ENCODE measurements around the gene EPN2.
A peak's percentile ranks its signal among the peaks of the same experiment; 100 is the strongest.
"Not testable (repeated sequence)": the region's sequence is repeated elsewhere in the genome, so short reads cannot be mapped to it uniquely, and the experiment has no call there.

The EPN2 gene

DNA sequence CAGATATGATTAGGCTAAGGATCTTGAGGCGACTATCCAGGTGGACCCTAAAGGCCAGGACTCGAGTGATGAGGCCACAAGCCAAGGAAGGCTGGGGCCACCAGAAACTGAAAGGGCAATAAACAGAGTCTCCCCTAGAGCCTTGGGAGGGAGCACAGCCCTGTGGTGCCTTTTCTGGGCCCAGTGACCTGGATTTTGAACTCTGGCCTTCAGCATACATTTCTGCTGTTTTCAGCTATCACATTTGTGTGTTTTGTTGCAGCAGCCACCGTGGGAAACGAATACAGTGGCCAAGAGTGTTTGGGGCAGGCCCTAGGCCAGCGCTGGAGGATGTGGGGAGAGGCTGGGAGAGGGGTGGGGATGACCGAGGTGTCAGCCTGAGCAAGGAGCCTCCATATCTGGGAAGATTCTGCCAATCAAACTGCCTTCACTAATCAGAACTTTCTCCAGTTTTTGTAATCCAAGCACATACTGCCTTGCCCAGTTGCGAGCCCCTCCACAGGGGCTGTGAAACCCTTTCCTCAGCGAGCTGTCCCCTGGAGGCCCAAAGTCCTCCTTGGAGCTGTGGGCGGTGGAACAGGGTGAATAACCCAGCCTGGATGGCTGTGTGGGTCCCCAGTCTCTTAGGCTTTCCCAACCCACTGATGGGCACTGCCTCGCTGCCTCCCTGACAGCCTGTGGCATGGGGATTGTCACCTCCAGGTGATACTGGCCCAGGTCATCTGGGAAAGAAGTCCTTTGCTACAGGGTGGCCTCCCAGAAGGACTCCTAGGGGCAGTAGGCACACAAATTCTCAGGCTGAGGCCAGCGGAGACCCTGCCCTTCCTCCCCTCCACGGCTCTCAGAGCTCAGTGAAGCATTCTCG, 108.6 kb downstream of the EPN2 start:
- no peak for DNase-seq (ENCODE audit: low read depth, low spot score)

DNA sequence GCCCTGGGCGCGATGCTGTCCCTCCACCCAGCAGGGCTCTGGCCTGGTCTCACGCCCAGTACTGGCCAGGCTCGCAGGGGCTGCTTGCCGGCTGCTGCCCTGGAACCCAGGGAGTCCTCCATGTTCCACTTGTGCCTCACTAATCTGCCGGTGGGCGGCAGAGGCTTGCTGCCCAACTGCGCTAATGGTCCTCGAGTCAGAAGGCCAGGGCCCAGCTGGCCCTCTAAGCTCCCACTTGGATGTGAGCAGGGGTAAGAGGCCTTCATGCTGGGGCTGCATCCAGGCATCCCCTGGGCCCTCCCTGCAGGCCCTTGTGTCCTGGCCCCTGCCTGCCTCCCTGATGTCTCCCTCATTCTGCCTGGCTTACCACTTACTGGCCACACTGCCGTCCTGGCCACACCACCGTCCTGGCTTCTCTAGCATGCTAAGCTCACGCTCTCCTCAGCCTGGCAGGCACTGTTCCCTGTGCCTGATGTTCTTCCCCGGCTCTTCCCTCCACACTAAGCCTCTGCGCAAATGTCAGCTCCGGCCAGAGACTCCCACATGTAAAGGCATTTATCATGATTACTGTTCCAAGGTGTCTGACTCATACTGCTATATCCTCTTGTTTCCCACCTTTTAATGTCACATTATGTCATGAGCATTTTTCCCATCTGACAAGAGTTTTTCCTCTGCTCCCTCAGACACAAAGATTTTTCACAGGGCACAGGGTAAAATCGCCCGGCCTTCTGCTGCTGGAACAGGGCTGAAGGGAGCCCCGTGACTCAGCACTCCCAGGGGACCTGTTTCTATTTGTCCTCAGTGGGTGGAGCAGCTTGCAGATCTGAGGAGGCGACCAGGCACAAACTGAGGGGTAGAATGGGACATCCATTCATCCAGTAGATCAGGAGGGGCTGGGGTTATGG, 109.4 kb downstream of the EPN2 start:
- DNase-seq (ENCODE audit: low read depth, low spot score) = no peak

DNA sequence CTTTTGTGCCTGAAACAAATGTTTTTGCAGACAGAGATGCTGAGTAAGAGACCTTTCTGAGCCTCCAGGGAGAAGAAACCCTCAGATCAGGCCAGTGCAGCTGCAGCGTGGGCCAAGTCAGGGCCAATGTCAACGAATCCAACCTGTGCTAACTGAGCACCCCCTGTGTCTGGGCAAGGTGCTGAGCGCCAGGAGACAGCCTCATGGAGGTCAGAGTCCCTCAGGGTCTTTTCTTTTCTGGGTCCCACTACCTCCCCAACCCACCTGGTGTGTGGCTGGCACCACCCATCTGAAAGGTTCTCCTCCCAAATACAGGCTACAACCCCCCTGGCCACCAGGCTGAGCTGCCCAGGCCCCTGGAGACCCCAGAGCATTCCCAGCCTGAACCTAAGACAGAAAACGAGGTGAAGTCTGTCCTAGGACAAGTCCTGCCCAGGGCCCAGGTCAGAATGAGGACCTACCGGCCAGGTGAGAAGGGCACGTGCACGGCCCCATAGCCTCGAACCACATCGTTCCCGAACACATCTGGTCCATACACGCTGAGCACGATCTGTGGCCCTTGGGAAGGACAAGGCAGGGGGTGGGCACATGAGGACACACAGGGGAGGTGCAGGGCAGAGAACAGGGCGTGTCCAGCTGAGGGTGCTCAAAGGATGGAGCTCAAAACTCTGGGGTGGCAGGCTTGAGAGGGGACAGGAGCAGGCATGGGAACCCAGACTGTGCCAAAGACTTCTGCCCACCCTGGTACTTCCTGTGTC, 110.3 kb downstream of the EPN2 start:
- DNase-seq (ENCODE audit: low read depth, low spot score) = no peak

DNA sequence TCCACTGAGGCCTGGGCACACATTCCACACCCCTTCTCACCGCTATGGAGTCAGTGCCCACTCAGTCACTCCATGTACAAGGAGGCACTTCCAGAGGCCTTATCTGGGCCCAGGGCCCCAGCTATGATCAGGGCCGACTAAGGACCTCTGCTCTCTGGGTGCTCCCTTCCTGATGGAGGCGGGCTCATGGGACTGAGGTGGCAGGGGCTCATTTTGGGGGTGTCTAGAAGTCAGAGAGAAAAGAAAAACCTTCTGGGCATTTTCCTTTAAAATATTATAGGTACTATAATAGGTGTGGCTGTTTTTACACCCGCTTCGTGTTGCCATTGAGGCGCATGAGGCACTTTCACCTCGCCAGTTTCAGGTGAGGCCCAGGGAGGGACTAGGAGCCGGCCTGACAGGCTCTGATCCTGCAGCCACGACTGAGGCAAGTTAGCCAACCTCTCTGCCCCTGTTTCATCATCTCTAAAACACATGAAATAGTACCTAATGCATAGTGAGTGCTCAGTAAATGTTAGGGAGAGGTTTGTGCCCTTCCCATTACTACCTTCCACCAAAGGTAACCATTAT, 111.0 kb downstream of the EPN2 start:
- no peak for DNase-seq (ENCODE audit: low read depth, low spot score)

- no peak for DNase-seq (ENCODE audit: low read depth, low spot score)
Measured at GRCh38 chr17:19348806-19349205, 111.6 kb downstream of the EPN2 start.

GRCh38 chr17:19353401-19353800, 116.2 kb downstream of the EPN2 start:
- not testable (repeated sequence) for DNase-seq (ENCODE audit: low read depth, low spot score)

DNA sequence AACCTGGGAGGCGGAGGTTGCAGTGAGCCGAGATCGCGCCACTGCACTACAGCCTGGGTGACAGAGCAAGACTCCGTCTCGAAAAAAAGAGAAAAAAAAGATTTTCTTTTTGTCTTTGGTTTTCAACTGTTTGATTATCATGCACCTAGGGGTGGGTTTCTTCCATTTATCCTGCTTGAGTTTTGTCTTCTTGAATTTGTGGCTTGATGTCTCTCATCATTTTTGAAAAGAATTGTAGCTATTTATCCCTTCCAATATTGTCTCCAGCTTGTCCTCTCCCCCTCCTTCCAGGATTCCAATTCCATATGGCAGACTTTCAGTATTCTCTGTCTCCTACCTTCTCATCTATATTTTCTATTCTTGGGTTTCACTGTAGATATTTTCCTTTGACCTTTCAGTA, 117.6 kb downstream of the EPN2 start:
- DNase-seq (ENCODE audit: low read depth, low spot score) = no peak

- DNase-seq (ENCODE audit: low read depth, low spot score) = no peak
Measured at GRCh38 chr17:19357351-19357750, 120.2 kb downstream of the EPN2 start.

- DNase-seq (ENCODE audit: low read depth, low spot score) = no peak
Measured at GRCh38 chr17:19357761-19358160, 120.6 kb downstream of the EPN2 start.

- no peak for DNase-seq (ENCODE audit: low read depth, low spot score)
Measured at GRCh38 chr17:19359151-19359550, 122.0 kb downstream of the EPN2 start.

- no peak for DNase-seq (ENCODE audit: low read depth, low spot score)
Measured at GRCh38 chr17:19359856-19360255, 122.7 kb downstream of the EPN2 start.

GRCh38 chr17:19360772-19361171, 123.6 kb downstream of the EPN2 start:
- DNase-seq (ENCODE audit: low read depth, low spot score) = no peak

GRCh38 chr17:19361326-19361725, 124.2 kb downstream of the EPN2 start:
- DNase-seq (ENCODE audit: low read depth, low spot score) = no peak

DNA sequence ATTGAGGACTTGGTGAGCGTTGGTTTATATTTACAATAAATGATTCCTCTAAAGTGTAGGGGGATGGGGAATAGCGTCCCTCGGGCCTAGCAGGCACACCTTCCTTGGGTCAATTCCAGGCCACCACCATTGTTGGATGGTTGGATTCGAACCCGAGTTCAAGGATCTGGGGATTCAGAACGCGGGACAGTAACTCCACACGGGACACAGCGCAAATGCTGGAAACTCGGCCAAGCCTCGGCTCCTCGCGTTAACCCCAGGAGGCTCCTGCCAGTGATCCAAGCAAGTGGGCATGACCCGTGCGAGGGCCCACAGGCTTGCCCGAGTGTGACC, 124.7 kb downstream of the EPN2 start:
- DNase-seq (ENCODE audit: low read depth, low spot score) = no peak

DNA sequence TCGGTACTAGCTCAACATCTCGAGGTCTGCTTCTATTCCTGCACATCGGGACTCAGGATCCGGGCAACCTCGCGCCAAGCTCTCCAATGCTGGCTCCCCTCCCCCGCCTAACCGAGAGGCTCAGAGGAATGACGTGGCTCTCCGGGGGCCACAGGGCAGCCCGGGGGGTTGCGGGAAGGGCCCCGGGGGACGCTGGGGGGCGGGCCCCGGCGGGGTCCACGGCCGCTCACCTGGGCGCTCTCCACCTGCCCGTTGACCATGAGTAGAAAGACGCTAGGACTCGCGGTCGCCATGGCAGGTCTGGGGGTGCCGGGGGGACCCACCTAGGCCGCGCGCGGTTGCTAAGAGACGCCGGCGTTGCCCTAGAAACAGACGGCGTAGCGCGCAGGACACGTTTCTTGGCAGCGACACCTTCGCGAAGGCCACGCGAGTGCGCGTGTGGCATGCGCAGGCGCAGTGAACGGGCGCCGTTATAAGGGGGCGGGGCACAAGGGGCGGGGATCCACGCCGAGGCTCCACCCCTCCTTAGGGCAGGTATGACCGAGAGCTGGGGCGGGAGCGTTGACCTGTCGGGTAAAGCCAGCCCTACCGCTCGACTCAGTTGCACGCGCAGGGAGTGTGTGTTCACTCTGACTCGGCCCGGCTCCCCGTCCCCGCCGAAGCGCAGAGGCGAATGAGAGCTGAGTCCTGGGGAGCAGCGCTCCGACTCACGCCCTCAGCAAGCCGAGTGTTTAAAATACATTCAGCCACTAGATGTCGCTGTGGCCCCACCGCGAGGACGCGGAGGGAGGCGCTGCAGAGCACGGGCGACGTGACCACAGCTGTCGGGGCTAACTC, 125.3 kb downstream of the EPN2 start, which contains the start of gene B9D1:
Gene B9D1, minus strand, starts transcription at position 447 of the 837 bp plus-strand sequence. Its CDS starts 154 bp downstream, at position 293.
- DNase-seq (ENCODE audit: low read depth, low spot score) = peak; percentile 79

DNA sequence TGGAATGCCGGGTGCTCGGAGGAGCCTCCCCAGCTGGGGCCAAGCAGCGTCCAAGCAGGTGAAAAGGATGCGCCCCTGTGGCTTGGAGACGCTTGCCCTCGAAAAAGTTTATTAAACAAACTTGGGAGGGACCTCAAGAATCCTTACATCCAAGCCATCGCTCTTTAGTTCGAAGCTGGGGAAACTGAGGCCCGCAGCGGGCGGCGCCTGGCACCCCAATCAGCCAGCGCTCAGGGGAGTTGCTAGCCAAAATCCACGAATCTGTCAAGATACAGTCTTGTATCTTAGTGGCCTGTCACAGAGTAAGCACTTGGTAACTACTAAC, 125.9 kb downstream of the EPN2 start:
- DNase-seq (ENCODE audit: low read depth, low spot score) = no peak

- no peak for DNase-seq (ENCODE audit: low read depth, low spot score)
Measured at GRCh38 chr17:19363460-19364035, 126.4 kb downstream of the EPN2 start.

DNA sequence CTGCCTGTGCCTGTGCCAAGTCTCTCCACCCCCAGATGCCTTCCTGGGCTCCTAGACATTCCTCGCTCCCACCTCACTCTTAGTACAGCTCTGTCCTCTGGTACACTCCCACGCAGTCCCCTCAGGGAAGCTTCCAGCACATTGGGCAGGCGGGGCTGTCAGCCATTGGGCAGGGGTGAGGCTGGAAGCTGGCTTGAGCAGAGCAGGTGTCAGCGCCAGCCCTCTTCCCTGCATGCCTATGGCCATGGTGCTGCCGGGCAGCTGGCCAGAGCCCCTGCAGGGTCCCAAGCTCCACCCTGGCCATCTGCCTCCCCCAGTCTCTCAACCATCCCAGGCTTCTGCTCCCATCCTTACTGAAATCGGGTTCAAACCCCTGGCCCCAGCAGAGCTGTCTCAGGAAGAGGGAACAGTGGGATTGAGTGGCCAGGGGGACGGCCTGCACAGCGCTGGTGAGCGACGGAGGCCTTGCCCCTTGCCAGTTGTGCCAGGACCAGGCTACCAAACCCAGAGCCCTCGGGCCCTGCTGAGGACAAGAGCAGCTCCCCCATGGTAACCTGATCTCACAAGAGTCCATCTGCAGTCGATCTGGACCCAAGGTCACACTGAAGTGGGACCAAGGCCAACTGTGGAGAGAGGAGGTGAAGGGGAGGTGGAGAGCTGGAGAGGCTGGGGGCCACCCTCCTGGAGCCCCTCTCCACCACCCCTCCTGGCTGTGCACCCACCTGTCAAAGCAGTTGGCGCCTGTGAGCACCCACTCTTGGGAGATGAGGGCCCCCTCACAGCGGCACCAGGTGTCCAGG, 127.7 kb downstream of the EPN2 start:
- no peak for DNase-seq (ENCODE audit: low read depth, low spot score)

DNA sequence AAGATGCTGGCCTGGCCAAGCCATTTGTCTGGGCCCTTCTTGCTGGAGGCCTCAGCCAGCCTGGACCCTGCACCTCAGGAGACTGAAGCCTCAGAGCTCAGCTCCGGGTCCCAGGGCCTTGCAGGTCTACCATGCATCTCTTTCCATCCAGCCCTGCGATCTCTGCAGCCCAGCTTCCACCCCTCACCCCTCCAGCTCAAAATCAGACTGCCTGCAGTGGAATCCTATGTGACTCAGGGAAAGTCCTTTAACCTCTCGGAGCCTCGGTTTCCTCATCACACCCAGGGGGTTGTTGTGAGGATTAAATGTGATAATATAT, 128.3 kb downstream of the EPN2 start:
- DNase-seq (ENCODE audit: low read depth, low spot score) = no peak
